Upper lobe of right lung (tissue), 1 donor: ENCODE results near the gene KRT79. TPM values are rescaled to one million over a fixed set of nuclear protein-coding genes. Genes with fewer than 3 reads are reported as not detected.
A peak's percentile ranks its signal among the peaks of the same experiment; 100 is the strongest.
"Not testable (repeated sequence)": the region's sequence is repeated elsewhere in the genome, so short reads cannot be mapped to it uniquely, and the experiment has no call there.

Experiments
- ATAC-seq: fragments of 200-7000 bp; cut with Tn5 transposase; one replicate; pipeline ENCODE4 v1.9.1; 2020; ENCODE audit warnings: mild to moderate bottlenecking, moderate library complexity
- DNase-seq: peaks from one replicate; pipeline ENCODE4 v3.0.0-alpha.2; 2020
- H3K27ac ChIP-seq: fragments of 200-600 bp; one replicate; pipeline ENCODE4 v1.8.0; 2022
- H3K27me3 ChIP-seq: fragments of 200-600 bp; one replicate; pipeline ENCODE4 v1.8.0; 2022; ENCODE audit warnings: mild to moderate bottlenecking
- H3K36me3 ChIP-seq: fragments of 200-600 bp; one replicate; pipeline ENCODE4 v1.8.0; 2022
- H3K4me1 ChIP-seq: fragments of 200-600 bp; one replicate; pipeline ENCODE4 v1.8.0; 2022
- H3K4me3 ChIP-seq: fragments of 200-600 bp; one replicate; pipeline ENCODE4 v1.8.0; 2022; ENCODE audit warnings: mild to moderate bottlenecking
- H3K9me3 ChIP-seq: fragments of 200-600 bp; one replicate; pipeline ENCODE4 v1.8.0; 2022
- intact Hi-C: fragments of 100-400 bp; cut with DNase I; formaldehyde crosslinking; loops from one replicate; pipeline ENCODE4 v1.11.0; 2022
- long read RNA-seq: library from polyadenylated mRNA; unstranded; transcript quantifications from one replicate; pipeline ENCODE4 v2.0.0, GENCODE V29; 2021
- total RNA-seq: library from RNA; stranded (reverse); fragmentation: NEBNext Ultra II Directional; extraction: Animal tissue kit (Norgen Biotek cat#: 25700); gene quantifications from one replicate; pipeline ENCODE4 v1.2.1, GENCODE V29; 2021
- TF ChIP-seq, protein P1 (sequence below): fragments of 200-600 bp; IDR thresholded peaks from one replicate; pipeline ENCODE4 v1.8.0; 2022; ENCODE audit warnings: antibody characterized with exemption
- donor health status: DM: no; HTN: yes; CAD: no; lungs with severe emphysema.

KRT79 gene
- total RNA-seq = 5.4 TPM
- long read RNA-seq, transcript KRT79-202 (7 exons, 1,542 nt) = major isoform, 6 of 9 reads
- long read RNA-seq, partial matches to known transcripts = 1 of 9 reads
- long read RNA-seq, other reads (novel, unspliced or antisense) = 0 of 9 reads

DNA sequence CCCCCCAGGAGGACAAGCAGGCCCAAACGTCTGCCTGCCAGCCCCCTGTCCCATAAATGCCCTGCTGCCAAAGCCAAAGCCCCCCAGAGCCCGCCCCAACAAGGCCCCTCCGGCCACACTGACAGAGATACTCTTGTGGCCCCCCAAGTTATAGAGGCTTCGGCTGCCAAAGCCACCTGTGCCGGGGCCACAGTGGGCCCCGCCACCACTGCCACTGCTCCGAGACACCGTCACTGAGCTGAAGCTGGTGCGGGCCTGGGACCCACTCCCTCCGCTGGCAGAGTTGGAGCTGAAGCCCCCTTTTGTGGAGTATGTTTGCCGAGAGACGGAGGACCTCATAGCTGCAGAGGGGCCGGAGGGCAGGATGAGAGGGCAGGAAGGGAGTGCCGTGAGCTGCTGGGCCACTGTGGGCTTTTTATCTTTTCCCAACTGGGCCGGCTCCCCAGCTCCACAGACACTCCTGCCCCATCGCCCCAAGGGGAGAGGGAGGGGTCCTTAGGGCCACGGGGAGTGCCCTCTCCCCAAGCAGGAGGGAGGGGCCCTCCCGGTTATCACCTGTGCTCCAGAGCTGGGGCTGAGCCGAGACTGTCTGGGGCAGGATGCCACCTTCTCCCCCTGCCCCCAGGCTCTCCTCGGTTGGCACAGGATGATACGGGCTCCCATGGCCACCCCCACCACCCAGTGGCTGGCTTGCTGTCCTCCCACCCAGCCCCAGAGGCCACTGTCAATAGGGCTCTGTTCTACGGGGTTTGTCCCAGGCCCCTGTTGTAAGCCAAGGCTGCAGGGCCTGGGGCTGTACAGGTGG, at the start of gene KRT79:
Gene KRT79, minus strand, starts transcription at position 390 of the 805 bp plus-strand sequence. Its CDS starts 51 bp downstream, at position 339.
- Histone ChIP-seq H3K4me3 (no peak within 1 kb of the TSS), H3K4me1 (no peaks in the 10 kb centered on the region), H3K36me3 (no peaks in the 10 kb centered on the region), H3K27me3 (no peaks in the 10 kb centered on the region), H3K9me3 (no peaks in the 10 kb centered on the region), H3K27ac (no peak within 1 kb of the TSS)
- TF ChIP-seq, protein P1, sequence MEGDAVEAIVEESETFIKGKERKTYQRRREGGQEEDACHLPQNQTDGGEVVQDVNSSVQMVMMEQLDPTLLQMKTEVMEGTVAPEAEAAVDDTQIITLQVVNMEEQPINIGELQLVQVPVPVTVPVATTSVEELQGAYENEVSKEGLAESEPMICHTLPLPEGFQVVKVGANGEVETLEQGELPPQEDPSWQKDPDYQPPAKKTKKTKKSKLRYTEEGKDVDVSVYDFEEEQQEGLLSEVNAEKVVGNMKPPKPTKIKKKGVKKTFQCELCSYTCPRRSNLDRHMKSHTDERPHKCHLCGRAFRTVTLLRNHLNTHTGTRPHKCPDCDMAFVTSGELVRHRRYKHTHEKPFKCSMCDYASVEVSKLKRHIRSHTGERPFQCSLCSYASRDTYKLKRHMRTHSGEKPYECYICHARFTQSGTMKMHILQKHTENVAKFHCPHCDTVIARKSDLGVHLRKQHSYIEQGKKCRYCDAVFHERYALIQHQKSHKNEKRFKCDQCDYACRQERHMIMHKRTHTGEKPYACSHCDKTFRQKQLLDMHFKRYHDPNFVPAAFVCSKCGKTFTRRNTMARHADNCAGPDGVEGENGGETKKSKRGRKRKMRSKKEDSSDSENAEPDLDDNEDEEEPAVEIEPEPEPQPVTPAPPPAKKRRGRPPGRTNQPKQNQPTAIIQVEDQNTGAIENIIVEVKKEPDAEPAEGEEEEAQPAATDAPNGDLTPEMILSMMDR = no peak
- DNase-seq (peak; percentile 52), ATAC-seq (no peak)
- intact Hi-C loops = no loop called here

DNA sequence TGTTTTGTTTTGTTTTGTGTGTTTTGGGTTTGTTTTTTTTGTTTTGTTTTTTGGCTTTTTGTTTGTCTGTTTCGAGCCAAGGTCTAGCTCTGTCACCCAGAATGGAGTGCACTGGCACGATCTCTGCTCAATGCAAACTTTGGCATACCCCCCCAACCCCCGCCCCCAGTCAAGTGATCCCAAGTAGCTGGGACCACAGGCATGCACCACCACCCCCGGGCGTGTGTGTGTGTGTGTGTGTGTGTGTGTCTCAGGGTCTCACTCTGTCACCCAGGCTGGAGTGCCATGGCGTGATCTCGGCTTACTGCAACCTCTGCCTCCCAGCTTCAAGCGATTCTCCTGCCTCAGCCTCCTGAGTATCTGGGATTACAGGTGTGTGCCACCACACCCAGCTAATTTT, 46.4 kb upstream of the KRT79 start:
- ATAC-seq, H3K4me3 ChIP-seq, DNase-seq, H3K9me3 ChIP-seq, H3K27ac ChIP-seq, H3K36me3 ChIP-seq, H3K4me1 ChIP-seq, H3K27me3 ChIP-seq, intact Hi-C loops: not testable (repeated sequence)

DNA sequence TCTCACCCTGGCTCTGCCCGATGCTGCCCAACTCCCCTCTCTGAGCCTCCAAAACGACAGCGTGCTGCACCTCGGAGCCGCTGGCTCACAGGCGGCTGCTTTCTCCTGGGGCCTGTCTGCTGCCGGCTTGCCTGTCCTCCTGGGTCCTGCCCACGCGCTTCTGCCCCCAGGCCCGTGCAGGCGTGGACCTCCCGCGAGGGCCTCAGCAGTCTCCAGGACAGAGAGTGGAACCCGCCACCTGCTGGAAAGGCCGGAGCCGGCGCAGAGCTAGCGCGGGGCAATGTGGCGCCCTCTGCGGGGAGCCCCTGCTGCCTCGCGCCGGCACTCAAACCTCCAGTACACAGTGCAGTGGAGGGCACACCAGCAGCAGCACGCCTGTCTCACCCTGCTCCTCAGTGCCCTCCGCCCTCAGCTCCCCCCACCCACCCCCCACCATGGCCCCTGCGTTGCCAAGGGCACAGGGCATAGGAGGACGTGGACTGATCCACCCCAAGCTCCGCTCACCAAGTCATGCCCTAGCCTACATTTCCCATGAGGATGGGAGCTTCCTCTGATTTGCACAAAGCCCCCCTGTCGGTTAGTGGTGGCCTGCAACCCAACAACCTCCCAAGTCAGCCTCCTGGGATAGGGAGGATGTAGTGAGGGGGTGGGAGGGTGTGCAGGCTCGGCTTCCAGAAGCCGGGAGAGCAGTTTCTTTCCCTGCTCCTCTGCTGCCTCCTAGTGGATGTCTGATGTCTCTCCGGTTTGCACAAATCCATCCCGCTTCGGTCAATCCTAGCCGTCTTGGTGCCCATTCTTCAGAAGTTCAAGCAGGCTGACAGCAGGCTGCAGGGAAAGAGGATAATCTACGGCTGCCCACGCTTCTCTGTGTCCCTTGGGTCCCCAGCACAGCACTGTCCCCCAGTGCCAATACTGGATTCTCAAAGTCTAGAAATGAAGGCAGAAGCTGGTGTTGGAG, 45.6 kb upstream of the KRT79 start:
- peaks cover 6% of the 10 kb centered on the region for H3K4me1 ChIP-seq
- TF ChIP-seq, protein P1 = peak; percentile 63
- intact Hi-C loops = loop anchor here (10.0 kb wide), 1 partner anchor 735 kb away; no protein-coding TSS in a partner anchor
- peak overlapping the region; percentile 23 for H3K4me3 ChIP-seq
- ATAC-seq = peak; percentile 88
- H3K36me3 ChIP-seq = no peaks in the 10 kb centered on the region
- peaks cover 7% of the 10 kb centered on the region for H3K27me3 ChIP-seq
- H3K9me3 ChIP-seq = no peaks in the 10 kb centered on the region
- peak; percentile 85 for DNase-seq
- H3K27ac ChIP-seq = no peak overlapping the region

DNA sequence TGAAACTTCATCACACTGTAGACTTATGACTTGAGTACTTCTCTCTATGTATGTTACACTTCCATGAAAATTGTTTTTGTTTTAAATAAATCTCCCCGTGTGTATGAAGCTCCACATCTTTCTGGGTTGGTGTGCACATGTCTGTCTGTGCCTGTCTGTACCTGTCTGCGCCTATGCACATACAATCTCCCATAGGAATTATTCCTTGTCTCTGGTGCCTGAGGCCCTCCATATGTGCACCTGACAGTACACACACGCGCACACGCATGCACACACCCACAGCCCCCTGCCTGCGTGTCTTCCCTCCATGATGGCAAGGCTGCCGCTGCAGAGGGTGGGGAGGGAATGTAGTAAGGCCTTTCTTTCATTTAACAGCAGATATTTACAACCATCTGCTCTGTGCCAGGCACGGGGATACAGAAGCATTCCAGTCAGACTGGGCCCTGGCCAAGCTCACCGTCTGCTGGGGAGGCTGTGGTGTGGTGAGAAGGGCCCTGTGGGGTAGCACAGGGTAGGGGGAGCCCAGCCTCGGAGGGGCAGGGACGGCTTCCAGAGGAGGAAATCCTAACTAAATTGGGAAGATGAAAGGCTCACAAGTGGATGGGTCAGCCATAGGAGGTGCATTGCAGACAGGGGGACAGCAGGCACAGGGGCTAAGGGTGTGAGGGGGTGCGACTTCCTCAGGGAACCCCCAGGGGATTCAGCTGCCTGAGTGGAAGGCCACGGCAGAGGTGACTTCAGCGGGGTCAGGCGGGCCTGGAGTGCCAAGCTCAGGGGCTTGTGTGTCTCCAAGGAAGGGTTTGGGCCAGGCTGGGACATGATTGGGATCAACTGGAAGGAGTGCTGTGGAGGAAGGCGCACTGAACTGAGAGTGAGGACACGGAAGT, 44.6 kb upstream of the KRT79 start:
- H3K27ac ChIP-seq = no peak overlapping the region
- intact Hi-C loops = loop anchor here (10.0 kb wide), 1 partner anchor 734 kb away; no protein-coding TSS in a partner anchor
- H3K4me1 ChIP-seq = peaks cover 12% of the 10 kb centered on the region
- TF ChIP-seq, protein P1 = no peak
- peaks cover 7% of the 10 kb centered on the region for H3K27me3 ChIP-seq
- H3K4me3 ChIP-seq = no peak overlapping the region
- no peaks in the 10 kb centered on the region for H3K36me3 ChIP-seq
- ATAC-seq = no peak
- H3K9me3 ChIP-seq = no peaks in the 10 kb centered on the region
- no peak for DNase-seq

DNA sequence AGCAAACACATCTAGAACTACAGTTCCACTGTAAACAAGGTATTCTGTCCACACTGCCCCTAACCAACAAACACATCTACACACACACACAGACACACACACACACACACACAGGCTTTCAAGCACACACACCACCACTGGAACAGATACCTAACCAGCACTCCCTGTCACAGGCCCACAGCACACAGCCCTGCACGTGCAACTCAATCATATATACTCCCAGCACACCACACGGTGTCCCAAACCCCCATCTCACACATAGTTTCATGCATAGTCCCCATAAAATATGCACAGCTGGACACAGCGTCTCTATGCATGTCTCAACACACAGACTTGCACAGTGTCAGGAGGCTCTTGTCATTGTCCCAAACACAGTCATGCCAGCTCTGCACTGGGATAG, 43.1 kb upstream of the KRT79 start:
- intact Hi-C loops = loop anchor here (10.0 kb wide), 1 partner anchor 732 kb away; no protein-coding TSS in a partner anchor
- Histone ChIP-seq H3K27me3 (peaks cover under 1% of the 10 kb centered on the region), H3K36me3 (no peaks in the 10 kb centered on the region), H3K9me3 (no peaks in the 10 kb centered on the region), H3K4me3 (no peak overlapping the region), H3K4me1 (peaks cover 15% of the 10 kb centered on the region), H3K27ac (no peak overlapping the region)
- TF ChIP-seq, protein P1 = no peak
- no peak for ATAC-seq
- DNase-seq = no peak
